ENCODE results near the gene ADISSP.

DNA sequence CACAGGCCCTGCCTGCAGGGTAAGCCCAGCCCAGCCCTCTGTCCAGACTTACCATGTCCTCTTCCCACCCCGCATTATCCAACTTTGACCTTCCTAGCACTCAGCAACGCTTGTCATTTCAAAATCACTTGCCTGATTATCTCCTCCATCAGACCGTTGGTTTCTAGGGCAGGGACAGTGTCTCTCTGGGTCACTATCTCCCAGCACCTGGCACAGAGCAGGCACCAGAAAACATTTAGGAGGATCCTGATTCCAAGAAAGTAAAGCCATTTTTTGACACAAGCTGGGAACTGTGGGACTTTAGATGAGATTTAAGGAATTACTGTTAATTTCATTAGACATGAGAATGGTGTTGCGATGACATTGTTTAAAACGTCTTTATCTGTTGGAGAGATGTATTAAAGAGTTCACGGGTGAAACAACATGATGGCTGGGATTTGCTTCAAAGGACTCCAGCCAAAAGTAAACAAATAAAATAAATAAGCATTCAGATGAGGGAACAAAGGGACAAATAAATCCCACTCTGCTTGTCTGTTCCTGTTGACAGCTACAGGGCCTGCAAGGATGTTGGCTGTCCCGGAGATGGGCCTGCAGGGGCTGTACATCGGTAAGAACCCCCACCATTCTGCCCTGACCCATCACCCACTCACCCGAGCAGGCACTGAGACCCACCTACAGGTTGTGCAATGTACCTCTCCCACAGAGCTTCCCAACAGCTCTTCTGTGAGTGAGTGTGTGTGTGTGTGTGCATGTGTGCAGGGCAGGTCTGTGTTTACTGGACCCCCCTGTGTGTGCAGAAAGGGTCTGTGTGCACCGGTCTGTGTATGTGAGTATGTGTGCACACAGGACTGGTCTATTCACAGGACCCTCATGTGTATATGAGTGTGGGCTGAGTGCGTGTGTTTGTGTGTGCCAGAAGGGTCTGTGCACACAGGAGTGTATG is 29.2 kb downstream of the ADISSP start:
- no peak for TF ChIP-seq POLR2A (IDR thresholded peaks at IDR 0.05; ENCODE audit: low read depth, low read length)
- TF ChIP-seq, protein P1, sequence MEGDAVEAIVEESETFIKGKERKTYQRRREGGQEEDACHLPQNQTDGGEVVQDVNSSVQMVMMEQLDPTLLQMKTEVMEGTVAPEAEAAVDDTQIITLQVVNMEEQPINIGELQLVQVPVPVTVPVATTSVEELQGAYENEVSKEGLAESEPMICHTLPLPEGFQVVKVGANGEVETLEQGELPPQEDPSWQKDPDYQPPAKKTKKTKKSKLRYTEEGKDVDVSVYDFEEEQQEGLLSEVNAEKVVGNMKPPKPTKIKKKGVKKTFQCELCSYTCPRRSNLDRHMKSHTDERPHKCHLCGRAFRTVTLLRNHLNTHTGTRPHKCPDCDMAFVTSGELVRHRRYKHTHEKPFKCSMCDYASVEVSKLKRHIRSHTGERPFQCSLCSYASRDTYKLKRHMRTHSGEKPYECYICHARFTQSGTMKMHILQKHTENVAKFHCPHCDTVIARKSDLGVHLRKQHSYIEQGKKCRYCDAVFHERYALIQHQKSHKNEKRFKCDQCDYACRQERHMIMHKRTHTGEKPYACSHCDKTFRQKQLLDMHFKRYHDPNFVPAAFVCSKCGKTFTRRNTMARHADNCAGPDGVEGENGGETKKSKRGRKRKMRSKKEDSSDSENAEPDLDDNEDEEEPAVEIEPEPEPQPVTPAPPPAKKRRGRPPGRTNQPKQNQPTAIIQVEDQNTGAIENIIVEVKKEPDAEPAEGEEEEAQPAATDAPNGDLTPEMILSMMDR (IDR thresholded peaks at IDR 0.05; ENCODE audit: extremely low read depth in 1 of 2, insufficient read depth in 1 of 2, low read depth in 1 of 2, low read length in 2 of 2) = no peak
- TF ChIP-seq EZH2 (IDR thresholded peaks at IDR 0.05; ENCODE audit: borderline replicate concordance, low read depth, low read length, severe bottlenecking) = no peak
- TF ChIP-seq JUN (IDR thresholded peaks at IDR 0.05; ENCODE audit: borderline replicate concordance, insufficient read depth, insufficient read length, low read depth) = no peak

All from endothelial cell of umbilical vein (primary cell).